GM21367 (cell line): Measurements from ENCODE around the gene MRM1.

Source experiments
- ATAC-seq: cut with Tn5 transposase; IDR thresholded peaks from one replicate; pipeline ENCODE4 v1.9.1; 2021; ENCODE audit not compliant: unreplicated experiment

Gene MRM1, protein sequence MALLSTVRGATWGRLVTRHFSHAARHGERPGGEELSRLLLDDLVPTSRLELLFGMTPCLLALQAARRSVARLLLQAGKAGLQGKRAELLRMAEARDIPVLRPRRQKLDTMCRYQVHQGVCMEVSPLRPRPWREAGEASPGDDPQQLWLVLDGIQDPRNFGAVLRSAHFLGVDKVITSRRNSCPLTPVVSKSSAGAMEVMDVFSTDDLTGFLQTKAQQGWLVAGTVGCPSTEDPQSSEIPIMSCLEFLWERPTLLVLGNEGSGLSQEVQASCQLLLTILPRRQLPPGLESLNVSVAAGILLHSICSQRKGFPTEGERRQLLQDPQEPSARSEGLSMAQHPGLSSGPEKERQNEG

DNA sequence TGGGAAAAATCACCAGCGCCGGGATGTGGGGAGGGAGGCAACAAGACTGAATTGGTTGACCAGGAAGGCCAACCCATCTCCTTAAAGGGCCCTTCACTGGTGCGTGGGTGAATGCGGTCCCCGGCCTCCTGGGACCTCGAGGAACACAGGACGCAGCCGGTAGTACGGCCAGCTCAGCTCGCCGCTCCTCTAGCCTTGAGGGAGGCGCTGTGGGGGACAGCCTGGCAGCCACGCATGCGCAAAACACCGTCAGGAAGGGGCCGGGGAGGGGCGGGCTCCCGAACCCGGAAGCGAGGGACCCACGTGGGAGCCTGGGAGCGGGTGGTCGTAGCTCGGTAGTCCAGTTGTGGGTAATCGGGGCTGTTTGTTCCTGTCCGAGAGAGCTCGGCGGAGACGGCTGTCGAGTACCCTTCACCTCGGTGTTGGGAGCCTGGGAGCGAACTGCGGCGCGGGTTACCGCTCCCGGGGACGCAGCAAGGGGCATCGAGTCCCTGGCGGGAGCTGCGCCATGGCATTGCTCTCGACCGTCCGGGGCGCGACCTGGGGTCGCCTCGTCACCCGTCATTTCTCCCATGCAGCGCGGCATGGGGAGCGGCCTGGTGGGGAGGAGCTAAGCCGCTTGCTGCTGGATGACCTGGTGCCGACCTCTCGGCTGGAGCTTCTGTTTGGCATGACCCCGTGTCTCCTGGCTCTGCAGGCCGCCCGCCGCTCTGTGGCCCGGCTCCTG is at the start of gene MRM1:
Gene MRM1, plus strand, starts transcription at position 281 of the 727 bp plus-strand sequence. Its CDS starts 228 bp downstream, at position 509.
- ATAC-seq: peak; percentile 55

GRCh38 chr17:36553459-36553858 is 47.9 kb upstream of the MRM1 start:
- ATAC-seq: no peak

DNA sequence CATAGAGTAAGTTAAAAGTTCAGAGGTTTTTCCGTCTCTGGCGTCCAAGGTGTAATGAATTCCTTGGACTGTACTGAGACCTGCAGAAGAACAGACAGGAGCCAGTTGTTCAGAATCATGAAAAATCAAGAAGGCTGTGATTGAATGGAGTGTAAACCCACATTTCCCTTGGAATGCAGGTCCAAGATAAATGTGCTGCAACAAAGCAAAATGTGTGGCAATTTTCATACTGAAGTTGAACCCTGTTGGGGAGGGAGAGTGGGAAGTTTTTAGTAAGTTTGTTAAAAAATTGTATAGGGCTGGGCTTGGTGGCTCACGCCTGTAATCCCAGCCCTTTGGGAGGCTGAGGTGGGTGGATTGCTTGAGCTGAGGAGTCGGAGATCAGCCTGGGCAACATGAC is 35.3 kb upstream of the MRM1 start:
- no peak for ATAC-seq

- no peak for ATAC-seq
Observed at GRCh38 chr17:36575028-36575427, 26.4 kb upstream of the MRM1 start.

DNA sequence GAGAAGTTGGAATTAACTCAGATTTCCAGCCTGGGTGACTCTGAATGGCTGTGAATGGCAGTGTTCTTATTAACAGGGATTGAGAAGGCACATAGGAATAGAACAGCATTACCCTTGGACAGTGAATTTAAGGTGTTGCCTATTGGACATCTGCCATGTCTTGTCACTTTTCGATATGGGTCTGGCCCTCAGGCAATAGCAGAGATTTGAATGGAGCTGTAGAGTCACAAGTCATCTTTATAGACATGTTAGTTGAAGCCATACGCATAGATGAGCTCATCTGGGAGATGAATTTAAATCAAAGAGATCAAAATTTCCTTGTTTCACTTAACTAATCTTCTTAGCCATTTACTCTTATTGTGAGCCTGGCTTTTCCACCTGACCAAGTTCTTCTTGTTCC is 24.6 kb upstream of the MRM1 start:
- no peak for ATAC-seq

DNA sequence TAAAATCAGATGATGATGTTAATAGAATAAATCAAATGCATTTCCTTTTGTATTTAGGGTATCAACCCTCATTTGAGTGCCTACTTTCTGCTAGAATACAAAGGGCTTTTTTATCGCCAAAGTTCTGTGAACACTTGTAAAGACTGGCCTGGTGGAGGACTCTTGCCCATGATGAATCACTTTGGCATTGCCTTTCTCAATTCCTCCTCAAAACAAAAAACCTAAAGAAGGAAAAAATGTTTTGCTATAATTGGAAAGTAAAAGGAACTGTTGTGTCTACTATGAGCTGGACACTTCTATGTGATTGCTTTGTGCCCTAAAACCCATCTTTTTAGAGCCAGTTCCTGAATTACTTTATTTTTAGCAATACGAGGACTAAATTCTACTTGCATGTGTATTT is 22.7 kb upstream of the MRM1 start:
- ATAC-seq: no peak

DNA sequence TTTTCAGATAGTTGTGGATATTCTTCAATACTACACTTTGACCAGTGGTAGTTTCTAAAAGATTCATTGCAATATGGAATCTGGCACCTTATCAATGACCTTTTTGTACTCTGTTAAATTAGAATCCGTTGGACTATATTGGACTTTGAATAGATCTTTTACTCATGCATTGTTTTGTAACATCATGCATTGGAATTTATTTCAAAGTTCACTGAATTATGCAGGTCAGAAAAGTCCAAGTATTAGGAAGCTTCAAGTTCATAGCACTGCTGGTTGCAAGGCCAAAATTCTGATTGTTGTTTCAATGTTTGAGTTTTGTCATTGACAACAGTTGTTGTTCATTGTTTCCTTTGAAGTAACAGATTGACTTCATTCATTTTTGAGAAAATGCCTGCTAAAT is 17.6 kb upstream of the MRM1 start:
- ATAC-seq: no peak

GRCh38 chr17:36586138-36586537 is 15.2 kb upstream of the MRM1 start:
- ATAC-seq: no peak

DNA sequence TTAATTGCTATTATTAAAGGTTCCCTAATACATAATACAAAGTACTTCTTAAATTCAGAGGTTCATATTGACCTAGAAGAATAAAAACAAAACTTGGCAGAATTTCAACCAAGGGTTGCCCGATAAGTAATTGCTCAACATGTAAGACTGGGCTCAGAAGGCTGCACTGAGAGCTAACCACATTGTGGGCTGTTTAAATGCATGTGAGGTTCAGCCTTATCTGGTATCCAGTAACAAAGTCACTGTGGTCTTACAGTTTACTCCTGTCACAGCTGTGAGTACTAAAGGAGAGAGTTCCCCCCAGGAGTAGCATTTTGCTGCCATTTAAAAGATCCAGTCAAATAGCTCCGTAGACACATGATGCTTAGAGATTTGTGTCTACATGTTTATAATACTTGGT is 11.3 kb upstream of the MRM1 start:
- ATAC-seq: no peak

DNA sequence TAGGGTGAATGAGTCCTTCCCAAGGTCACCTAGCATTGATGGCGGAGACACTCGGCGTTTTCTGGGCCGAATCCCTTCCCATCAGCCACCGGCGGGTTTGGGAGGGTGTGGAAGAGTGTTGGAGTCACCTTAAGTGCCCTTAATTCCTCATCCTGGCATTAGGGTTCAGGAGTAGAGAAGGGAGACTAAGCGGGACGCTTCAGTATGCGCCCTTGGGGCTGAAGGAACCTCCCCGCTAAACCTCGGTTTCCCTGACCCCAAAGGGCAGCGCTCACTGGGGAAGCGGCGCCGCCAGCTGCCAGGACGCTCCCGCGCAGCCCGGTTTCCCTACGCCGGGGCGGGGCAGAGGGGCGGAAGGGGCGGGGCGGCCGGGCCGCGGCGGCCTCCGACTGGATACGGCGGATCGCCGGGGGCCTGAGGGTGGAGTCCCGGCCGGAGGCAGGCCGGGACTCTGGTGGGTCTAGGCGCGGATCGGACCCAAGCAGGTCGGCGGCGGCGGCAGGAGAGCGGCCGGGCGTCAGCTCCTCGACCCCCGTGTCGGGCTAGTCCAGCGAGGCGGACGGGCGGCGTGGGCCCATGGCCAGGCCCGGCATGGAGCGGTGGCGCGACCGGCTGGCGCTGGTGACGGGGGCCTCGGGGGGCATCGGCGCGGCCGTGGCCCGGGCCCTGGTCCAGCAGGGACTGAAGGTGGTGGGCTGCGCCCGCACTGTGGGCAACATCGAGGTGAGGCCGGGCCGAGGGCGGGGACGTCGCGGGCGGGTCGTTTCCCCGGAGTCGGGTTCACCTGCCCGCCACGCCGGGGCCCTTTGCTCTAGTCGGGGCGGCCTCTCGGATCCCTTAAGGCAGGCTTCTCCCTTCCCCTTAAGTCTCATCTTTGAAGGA is 9.7 kb upstream of the MRM1 start, which contains the start of gene DHRS11:
Gene DHRS11, plus strand, starts transcription at position 446 of the 882 bp plus-strand sequence. Its CDS starts 131 bp downstream, at position 577.
- ATAC-seq: peak; percentile 56

DNA sequence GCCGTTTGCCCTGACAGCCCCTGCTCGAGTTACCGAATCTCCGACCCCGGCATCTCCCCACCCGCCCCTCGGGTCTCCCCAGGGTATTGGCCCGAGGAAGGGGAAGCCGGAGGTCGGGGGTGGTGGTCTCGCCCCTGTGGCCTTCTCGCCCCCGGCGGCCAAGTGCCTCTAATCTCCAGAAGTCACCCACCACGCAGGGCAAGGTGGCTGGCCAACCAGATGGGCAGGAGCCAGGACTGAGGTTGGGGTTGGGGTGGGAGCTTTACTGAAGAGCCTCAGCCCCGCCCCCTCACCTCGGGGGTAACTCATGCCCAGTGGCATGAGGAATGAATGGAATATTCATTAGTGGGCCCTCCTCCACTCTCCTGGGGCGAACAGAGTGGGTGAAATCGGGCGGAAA is 9.1 kb upstream of the MRM1 start:
- no peak for ATAC-seq

- ATAC-seq: no peak
Observed at GRCh38 chr17:36592716-36593321, 8.6 kb upstream of the MRM1 start.

- no peak for ATAC-seq
Observed at GRCh38 chr17:36593656-36594316, 7.6 kb upstream of the MRM1 start.

DNA sequence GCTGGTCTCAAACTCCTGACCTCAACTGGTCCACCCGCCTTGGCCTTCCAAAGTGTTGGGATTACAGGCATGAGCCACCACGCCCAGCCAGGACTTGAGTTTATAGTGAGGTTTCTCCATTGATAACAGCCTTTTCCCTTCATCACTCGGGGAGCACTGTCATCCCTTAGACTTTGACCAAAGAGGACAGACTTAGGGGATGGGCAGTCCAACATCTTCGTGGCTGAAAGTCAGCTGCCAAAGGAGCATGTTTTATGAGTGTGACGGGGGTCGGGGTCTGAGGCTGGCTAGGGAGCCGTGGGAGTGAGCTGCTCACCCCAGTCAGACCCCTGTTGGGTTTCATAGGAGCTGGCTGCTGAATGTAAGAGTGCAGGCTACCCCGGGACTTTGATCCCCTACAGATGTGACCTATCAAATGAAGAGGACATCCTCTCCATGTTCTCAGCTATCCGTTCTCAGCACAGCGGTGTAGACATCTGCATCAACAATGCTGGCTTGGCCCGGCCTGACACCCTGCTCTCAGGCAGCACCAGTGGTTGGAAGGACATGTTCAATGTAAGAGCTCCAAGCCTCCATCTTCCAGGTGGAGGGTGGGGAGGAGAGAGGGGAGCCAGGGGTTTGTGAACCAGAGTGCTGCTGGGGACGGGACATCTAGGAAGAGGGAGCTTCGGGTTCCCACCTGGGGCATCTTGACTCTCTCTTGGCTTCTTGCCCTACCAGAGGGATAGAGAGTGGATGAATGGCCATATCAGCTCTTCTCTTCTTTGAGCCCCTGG is 6.6 kb upstream of the MRM1 start:
- no peak for ATAC-seq

GRCh38 chr17:36597226-36597625 is 4.2 kb upstream of the MRM1 start:
- ATAC-seq: no peak

DNA sequence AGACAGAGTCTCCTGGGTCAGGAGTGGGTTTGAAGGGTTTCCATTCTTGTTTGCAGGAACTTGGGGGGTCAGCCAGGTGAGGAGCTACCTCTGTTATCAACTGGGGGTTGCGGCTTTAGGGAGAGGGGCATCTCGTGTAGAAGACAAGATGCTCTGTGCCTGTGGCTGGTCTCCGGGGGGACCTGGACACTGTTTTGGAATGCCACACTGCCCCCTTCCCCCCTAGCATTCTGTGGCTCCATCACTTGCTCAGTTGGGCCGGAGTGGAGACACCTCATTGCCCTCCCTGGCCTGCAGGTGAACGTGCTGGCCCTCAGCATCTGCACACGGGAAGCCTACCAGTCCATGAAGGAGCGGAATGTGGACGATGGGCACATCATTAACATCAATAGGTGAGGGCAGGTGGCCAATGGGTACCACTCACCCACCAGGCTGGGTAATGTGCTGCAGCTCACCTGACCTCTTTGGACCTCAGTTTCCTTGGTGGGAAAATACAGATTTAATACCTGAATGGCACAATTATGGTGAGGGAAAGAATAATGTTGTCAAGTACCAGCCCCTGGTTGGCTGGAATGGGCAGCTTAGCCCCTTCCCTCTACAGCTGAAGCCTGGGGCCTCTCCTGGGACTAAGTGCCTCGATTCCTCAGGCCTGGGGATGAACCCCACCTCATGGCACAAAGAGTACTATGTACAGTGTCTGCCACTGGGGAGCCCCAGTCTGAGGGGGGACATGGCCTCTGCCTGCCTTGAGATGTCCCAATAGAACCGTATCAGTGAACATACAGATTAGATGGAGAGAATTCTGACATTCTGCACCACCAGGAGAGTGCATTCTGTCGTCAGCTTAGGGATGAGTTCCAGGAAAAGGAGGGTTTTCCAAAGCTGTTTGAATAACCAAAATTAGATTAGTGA is 3.3 kb upstream of the MRM1 start:
- ATAC-seq: no peak

DNA sequence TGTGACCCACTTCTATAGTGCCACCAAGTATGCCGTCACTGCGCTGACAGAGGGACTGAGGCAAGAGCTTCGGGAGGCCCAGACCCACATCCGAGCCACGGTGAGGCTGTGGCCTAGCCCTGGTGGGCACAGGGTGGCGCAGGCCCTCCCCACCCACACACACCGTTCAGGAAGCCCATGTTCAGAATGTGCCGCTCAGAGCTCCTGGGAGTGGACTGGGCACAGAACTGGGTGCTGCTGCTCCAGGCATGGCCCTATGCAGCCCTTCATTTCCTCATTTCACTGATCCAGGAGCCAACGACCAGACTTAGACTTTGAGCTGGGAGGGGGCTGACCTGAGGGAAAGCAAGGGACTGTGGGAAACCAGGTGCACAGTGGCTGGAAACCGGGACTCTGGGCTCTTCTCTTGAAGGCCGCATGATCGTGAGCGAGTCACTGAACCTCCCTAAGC is 2.4 kb upstream of the MRM1 start:
- no peak for ATAC-seq

DNA sequence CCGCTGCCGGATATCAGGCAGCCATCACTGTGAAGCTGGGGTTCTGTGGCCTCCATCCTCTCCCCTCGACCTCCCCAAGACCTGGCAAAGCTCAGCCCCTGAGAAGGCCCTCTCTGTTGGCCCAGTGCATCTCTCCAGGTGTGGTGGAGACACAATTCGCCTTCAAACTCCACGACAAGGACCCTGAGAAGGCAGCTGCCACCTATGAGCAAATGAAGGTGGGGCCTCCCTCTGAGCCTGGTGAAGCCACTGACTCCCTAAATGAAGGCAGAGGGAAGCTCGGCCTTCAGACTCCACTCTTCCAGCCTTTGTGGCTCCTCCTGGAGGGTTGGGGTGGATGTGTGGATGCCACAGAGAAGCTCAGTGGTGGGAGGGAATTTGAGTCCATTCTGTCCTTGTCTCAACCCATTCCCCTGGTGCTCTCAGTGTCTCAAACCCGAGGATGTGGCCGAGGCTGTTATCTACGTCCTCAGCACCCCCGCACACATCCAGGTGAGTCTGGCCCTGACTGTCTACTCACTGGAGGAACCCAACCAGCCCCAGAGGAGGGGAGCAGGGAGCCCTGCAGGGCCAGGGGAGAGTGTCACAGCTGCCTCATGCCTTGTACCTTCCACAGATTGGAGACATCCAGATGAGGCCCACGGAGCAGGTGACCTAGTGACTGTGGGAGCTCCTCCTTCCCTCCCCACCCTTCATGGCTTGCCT is 1.7 kb upstream of the MRM1 start:
- no peak for ATAC-seq
